ENCODE results near the gene UTP14A. TPM values are rescaled to one million over a fixed set of nuclear protein-coding genes. Genes with fewer than 3 reads are reported as not detected.

UTP14A gene
- total and polyA plus RNA-seq, 2 experiments from 2014 or later: 14.6 to 18.5 TPM

DNA sequence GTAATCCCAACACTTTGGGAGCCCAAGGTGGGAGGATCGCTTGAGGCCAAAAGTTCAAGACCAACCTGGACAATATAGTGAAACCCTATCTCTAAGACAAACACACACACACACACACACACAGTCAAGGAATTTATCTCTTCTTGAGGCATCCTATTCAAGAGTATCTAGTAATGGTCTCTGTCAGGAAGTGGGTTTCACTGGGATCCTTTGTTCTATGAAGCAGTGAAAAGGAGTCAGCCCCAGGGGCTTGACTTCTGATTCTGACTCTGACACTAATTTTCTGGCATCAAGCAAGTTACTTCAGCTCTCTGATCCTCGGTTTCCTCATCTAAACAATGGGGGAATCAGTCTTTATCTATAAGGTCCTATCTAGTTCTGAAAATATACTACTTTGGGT, 34.8 kb downstream of the UTP14A start:
- Mint-ChIP-seq H3K4me1 (peaks cover 22% of the 10 kb centered on the region), H3K36me3 (ENCODE audit: low read depth) (no peaks in the 10 kb centered on the region), H3K27me3 (ENCODE audit: insufficient read depth, low read depth, poor library complexity) (peaks cover 32% of the 10 kb centered on the region), H3K9me3 (no peaks in the 10 kb centered on the region), H3K4me3 (no peak overlapping the region), H3K27ac (no peak overlapping the region)
- Histone ChIP-seq H3K4me3 (no peak overlapping the region), H3K9me2 (ENCODE audit: insufficient read depth) (no peaks in the 10 kb centered on the region), H3K4me2 (no peak overlapping the region), H2AFZ (no peak overlapping the region), H3K4me1 (ENCODE audit: insufficient read depth) (no peaks in the 10 kb centered on the region; the same call in 1 of the 2 replicates), H3K36me3 (ENCODE audit: insufficient read depth) (no peaks in the 10 kb centered on the region), H3K27ac (ENCODE audit: low read depth) (no peak overlapping the region), H3K27me3 (ENCODE audit: insufficient read depth) (peaks cover 53% of the 10 kb centered on the region), H3K79me2 (replicated peaks; ENCODE audit: insufficient read depth) (no peaks in the 10 kb centered on the region), H3F3A (replicated peaks; ENCODE audit: low read depth) (no peaks in the 10 kb centered on the region), H4K20me1 (replicated peaks; ENCODE audit: insufficient read depth) (no peaks in the 10 kb centered on the region)
- ATAC-seq: no peak
- no peak for DNase-seq (ENCODE audit: low spot score)
- TF ChIP-seq JUNB (IDR thresholded peaks at IDR 0.05; ENCODE audit: unreplicated experiment): no peak
- TF ChIP-seq, protein P1, sequence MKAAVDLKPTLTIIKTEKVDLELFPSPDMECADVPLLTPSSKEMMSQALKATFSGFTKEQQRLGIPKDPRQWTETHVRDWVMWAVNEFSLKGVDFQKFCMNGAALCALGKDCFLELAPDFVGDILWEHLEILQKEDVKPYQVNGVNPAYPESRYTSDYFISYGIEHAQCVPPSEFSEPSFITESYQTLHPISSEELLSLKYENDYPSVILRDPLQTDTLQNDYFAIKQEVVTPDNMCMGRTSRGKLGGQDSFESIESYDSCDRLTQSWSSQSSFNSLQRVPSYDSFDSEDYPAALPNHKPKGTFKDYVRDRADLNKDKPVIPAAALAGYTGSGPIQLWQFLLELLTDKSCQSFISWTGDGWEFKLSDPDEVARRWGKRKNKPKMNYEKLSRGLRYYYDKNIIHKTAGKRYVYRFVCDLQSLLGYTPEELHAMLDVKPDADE (IDR thresholded peaks at IDR 0.05): no peak
- no peak for TF ChIP-seq POLR2AphosphoS5 (IDR thresholded peaks at IDR 0.05; ENCODE audit: low read depth)
- no peak for TF ChIP-seq NANOG (IDR thresholded peaks at IDR 0.05; ENCODE audit: borderline replicate concordance)
- no peak for TF ChIP-seq EZH2 (IDR thresholded peaks at IDR 0.05; ENCODE audit: low read depth, unreplicated experiment)
- no peak for TF ChIP-seq STAT1 (IDR thresholded peaks at IDR 0.05; ENCODE audit: unreplicated experiment)
- TF ChIP-seq EZH2phosphoT487 (IDR thresholded peaks at IDR 0.05; ENCODE audit: unreplicated experiment): no peak
- TF ChIP-seq CREB1 (CRISPR knock-in tag; IDR thresholded peaks at IDR 0.05; ENCODE audit: low read depth): no peak
- TF ChIP-seq, protein P2, sequence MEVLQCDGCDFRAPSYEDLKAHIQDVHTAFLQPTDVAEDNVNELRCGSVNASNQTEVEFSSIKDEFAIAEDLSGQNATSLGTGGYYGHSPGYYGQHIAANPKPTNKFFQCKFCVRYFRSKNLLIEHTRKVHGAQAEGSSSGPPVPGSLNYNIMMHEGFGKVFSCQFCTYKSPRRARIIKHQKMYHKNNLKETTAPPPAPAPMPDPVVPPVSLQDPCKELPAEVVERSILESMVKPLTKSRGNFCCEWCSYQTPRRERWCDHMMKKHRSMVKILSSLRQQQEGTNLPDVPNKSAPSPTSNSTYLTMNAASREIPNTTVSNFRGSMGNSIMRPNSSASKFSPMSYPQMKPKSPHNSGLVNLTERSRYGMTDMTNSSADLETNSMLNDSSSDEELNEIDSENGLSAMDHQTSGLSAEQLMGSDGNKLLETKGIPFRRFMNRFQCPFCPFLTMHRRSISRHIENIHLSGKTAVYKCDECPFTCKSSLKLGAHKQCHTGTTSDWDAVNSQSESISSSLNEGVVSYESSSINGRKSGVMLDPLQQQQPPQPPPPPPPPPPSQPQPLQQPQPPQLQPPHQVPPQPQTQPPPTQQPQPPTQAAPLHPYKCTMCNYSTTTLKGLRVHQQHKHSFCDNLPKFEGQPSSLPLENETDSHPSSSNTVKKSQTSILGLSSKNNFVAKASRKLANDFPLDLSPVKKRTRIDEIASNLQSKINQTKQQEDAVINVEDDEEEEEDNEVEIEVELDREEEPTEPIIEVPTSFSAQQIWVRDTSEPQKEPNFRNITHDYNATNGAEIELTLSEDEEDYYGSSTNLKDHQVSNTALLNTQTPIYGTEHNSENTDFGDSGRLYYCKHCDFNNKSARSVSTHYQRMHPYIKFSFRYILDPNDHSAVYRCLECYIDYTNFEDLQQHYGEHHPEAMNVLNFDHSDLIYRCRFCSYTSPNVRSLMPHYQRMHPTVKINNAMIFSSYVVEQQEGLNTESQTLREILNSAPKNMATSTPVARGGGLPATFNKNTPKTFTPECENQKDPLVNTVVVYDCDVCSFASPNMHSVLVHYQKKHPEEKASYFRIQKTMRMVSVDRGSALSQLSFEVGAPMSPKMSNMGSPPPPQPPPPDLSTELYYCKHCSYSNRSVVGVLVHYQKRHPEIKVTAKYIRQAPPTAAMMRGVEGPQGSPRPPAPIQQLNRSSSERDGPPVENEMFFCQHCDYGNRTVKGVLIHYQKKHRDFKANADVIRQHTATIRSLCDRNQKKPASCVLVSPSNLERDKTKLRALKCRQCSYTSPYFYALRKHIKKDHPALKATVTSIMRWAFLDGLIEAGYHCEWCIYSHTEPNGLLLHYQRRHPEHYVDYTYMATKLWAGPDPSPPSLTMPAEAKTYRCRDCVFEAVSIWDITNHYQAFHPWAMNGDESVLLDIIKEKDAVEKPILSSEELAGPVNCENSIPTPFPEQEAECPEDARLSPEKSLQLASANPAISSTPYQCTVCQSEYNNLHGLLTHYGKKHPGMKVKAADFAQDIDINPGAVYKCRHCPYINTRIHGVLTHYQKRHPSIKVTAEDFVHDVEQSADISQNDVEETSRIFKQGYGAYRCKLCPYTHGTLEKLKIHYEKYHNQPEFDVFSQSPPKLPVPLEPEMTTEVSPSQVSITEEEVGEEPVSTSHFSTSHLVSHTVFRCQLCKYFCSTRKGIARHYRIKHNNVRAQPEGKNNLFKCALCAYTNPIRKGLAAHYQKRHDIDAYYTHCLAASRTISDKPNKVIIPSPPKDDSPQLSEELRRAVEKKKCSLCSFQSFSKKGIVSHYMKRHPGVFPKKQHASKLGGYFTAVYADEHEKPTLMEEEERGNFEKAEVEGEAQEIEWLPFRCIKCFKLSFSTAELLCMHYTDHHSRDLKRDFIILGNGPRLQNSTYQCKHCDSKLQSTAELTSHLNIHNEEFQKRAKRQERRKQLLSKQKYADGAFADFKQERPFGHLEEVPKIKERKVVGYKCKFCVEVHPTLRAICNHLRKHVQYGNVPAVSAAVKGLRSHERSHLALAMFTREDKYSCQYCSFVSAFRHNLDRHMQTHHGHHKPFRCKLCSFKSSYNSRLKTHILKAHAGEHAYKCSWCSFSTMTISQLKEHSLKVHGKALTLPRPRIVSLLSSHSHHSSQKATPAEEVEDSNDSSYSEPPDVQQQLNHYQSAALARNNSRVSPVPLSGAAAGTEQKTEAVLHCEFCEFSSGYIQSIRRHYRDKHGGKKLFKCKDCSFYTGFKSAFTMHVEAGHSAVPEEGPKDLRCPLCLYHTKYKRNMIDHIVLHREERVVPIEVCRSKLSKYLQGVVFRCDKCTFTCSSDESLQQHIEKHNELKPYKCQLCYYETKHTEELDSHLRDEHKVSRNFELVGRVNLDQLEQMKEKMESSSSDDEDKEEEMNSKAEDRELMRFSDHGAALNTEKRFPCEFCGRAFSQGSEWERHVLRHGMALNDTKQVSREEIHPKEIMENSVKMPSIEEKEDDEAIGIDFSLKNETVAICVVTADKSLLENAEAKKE (CRISPR knock-in tag; IDR thresholded peaks at IDR 0.05): no peak
- TF ChIP-seq, protein P3, sequence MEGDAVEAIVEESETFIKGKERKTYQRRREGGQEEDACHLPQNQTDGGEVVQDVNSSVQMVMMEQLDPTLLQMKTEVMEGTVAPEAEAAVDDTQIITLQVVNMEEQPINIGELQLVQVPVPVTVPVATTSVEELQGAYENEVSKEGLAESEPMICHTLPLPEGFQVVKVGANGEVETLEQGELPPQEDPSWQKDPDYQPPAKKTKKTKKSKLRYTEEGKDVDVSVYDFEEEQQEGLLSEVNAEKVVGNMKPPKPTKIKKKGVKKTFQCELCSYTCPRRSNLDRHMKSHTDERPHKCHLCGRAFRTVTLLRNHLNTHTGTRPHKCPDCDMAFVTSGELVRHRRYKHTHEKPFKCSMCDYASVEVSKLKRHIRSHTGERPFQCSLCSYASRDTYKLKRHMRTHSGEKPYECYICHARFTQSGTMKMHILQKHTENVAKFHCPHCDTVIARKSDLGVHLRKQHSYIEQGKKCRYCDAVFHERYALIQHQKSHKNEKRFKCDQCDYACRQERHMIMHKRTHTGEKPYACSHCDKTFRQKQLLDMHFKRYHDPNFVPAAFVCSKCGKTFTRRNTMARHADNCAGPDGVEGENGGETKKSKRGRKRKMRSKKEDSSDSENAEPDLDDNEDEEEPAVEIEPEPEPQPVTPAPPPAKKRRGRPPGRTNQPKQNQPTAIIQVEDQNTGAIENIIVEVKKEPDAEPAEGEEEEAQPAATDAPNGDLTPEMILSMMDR (conservative IDR thresholded peaks at IDR 0.05; ENCODE audit: low read depth in 2 of 2): no peak
- TF ChIP-seq REST (IDR thresholded peaks at IDR 0.05; ENCODE audit: unreplicated experiment): no peak
- TF ChIP-seq ZNF114 (CRISPR knock-in tag; IDR thresholded peaks at IDR 0.05): no peak
- TF ChIP-seq ZNF331 (CRISPR knock-in tag; IDR thresholded peaks at IDR 0.05; ENCODE audit: low read depth): no peak
